T-helper 2 cell treated with Interferon-gamma antibody and Interleukin-4, amounts not matched to agents 5 μg/mL and 100 μg/mL, for 36 hours (primary cell): ENCODE results near the gene POLD1.

ENCODE experiments used
- DNase-seq: peaks from one replicate; pipeline ENCODE4 v3.0.0; 2021; ENCODE audit warnings: low spot score
- H3K27ac Mint-ChIP-seq: one replicate; pipeline ENCODE4 v1.8.0; 2021; ENCODE audit warnings: mild to moderate bottlenecking, mixed read lengths
- H3K27me3 Mint-ChIP-seq: one replicate; pipeline ENCODE4 v1.8.0; 2021; ENCODE audit warnings: low read depth, mixed read lengths
- H3K36me3 Mint-ChIP-seq: one replicate; pipeline ENCODE4 v1.8.0; 2021; ENCODE audit warnings: low read depth, mixed read lengths
- H3K4me1 Mint-ChIP-seq: one replicate; pipeline ENCODE4 v1.8.0; 2021; ENCODE audit warnings: low read depth, mixed read lengths
- H3K4me3 Mint-ChIP-seq: one replicate; pipeline ENCODE4 v1.8.0; 2022; ENCODE audit warnings: mild to moderate bottlenecking, moderate library complexity, mixed read lengths
- H3K9me3 Mint-ChIP-seq: one replicate; pipeline ENCODE4 v1.8.0; 2021; ENCODE audit warnings: mixed read lengths

Gene POLD1

GRCh38 chr19:50358483-50359327, 25.4 kb upstream of the POLD1 start:
- Mint-ChIP-seq H3K27me3 (no peaks in the 10 kb centered on the region), H3K4me3 (peak overlapping the region; percentile 92), H3K9me3 (no peaks in the 10 kb centered on the region), H3K36me3 (peaks cover 2% of the 10 kb centered on the region), H3K4me1 (peaks cover 40% of the 10 kb centered on the region), H3K27ac (peak overlapping the region; percentile 98)
- peak; percentile 82 for DNase-seq

GRCh38 chr19:50359328-50359818, 24.8 kb upstream of the POLD1 start:
- Mint-ChIP-seq H3K9me3 (no peaks in the 10 kb centered on the region), H3K4me1 (peaks cover 41% of the 10 kb centered on the region), H3K4me3 (peak overlapping the region; percentile 92), H3K36me3 (peaks cover 2% of the 10 kb centered on the region), H3K27ac (peak overlapping the region; percentile 98), H3K27me3 (no peaks in the 10 kb centered on the region)
- no peak for DNase-seq

GRCh38 chr19:50361290-50362029, 22.7 kb upstream of the POLD1 start:
- Mint-ChIP-seq H3K27ac (peak overlapping the region; percentile 64), H3K36me3 (peaks cover 2% of the 10 kb centered on the region), H3K9me3 (no peaks in the 10 kb centered on the region), H3K4me3 (no peak overlapping the region), H3K4me1 (peaks cover 53% of the 10 kb centered on the region), H3K27me3 (no peaks in the 10 kb centered on the region)
- no peak for DNase-seq

GRCh38 chr19:50362030-50362412, 22.1 kb upstream of the POLD1 start:
- Mint-ChIP-seq H3K27ac (peak overlapping the region; percentile 66), H3K27me3 (no peaks in the 10 kb centered on the region), H3K4me3 (no peak overlapping the region), H3K4me1 (peaks cover 51% of the 10 kb centered on the region), H3K9me3 (no peaks in the 10 kb centered on the region), H3K36me3 (peaks cover 2% of the 10 kb centered on the region)
- no peak for DNase-seq

- Mint-ChIP-seq H3K9me3 (no peaks in the 10 kb centered on the region), H3K4me3 (peak overlapping the region; percentile 47), H3K36me3 (peaks cover 2% of the 10 kb centered on the region), H3K27ac (peak overlapping the region; percentile 77), H3K27me3 (no peaks in the 10 kb centered on the region), H3K4me1 (peaks cover 51% of the 10 kb centered on the region)
- peak; percentile 53 for DNase-seq
These were observed 21.3 kb upstream of the POLD1 start for GRCh38 chr19:50362656-50363424.

- no peak for DNase-seq
- Mint-ChIP-seq H3K36me3 (no peaks in the 10 kb centered on the region), H3K4me3 (peak within 1 kb of the TSS; percentile 47), H3K27me3 (no peaks in the 10 kb centered on the region), H3K27ac (peak within 1 kb of the TSS; percentile 80), H3K9me3 (no peaks in the 10 kb centered on the region), H3K4me1 (peaks cover 42% of the 10 kb centered on the region)
These were observed 18.5 kb upstream of the POLD1 start, which contains the start of gene NAPSA for GRCh38 chr19:50365434-50366306. Gene NAPSA (minus strand): TSS chr19:50365639. CDS start chr19:50365621, 18 bp downstream.

- Mint-ChIP-seq H3K4me1 (peaks cover 24% of the 10 kb centered on the region), H3K4me3 (peak overlapping the region; percentile 92), H3K36me3 (no peaks in the 10 kb centered on the region), H3K27ac (peak overlapping the region; percentile 82), H3K27me3 (no peaks in the 10 kb centered on the region), H3K9me3 (no peaks in the 10 kb centered on the region)
- peak; percentile 76 for DNase-seq
These were observed 15.2 kb upstream of the POLD1 start for GRCh38 chr19:50368649-50369570.

- Mint-ChIP-seq H3K4me1 (peaks cover 18% of the 10 kb centered on the region), H3K4me3 (no peak overlapping the region), H3K36me3 (peaks cover 3% of the 10 kb centered on the region), H3K27ac (no peak overlapping the region), H3K9me3 (no peaks in the 10 kb centered on the region), H3K27me3 (no peaks in the 10 kb centered on the region)
- DNase-seq: no peak
These were observed 12.2 kb upstream of the POLD1 start for GRCh38 chr19:50371914-50372475.

GRCh38 chr19:50376166-50377050, 7.7 kb upstream of the POLD1 start, which contains the start of gene NR1H2:
Gene NR1H2 (plus strand): TSS chr19:50376457. CDS start chr19:50377606, 1,149 bp downstream.
- Mint-ChIP-seq H3K4me1 (peaks cover 13% of the 10 kb centered on the region), H3K36me3 (peaks cover 36% of the 10 kb centered on the region), H3K4me3 (peak within 1 kb of the TSS; percentile 88), H3K27me3 (no peaks in the 10 kb centered on the region), H3K27ac (peak within 1 kb of the TSS; percentile 98), H3K9me3 (no peaks in the 10 kb centered on the region)
- DNase-seq: peak; percentile 93

GRCh38 chr19:50377051-50377461, 7.1 kb upstream of the POLD1 start:
- Mint-ChIP-seq H3K4me3 (peak overlapping the region; percentile 88), H3K27ac (peak overlapping the region; percentile 98), H3K36me3 (peaks cover 38% of the 10 kb centered on the region), H3K4me1 (peaks cover 13% of the 10 kb centered on the region), H3K9me3 (no peaks in the 10 kb centered on the region), H3K27me3 (no peaks in the 10 kb centered on the region)
- no peak for DNase-seq

- Mint-ChIP-seq H3K9me3 (no peaks in the 10 kb centered on the region), H3K4me1 (peaks cover 13% of the 10 kb centered on the region), H3K27me3 (no peaks in the 10 kb centered on the region), H3K36me3 (peaks cover 38% of the 10 kb centered on the region), H3K4me3 (peak overlapping the region; percentile 88), H3K27ac (no peak overlapping the region)
- DNase-seq: no peak
These were observed 6.6 kb upstream of the POLD1 start for GRCh38 chr19:50377517-50377916.
